Neuronal stem cell (in vitro differentiated cells): ENCODE data around the gene VTCN1. TPM values are rescaled to one million over a fixed set of nuclear protein-coding genes. Genes with fewer than 3 reads are reported as not detected.

Source experiments
- DNase-seq: peaks from one replicate; pipeline ENCODE4 v3.0.0-alpha.2; 2013; ENCODE audit warnings: low spot score
- H2AFZ ChIP-seq: one replicate; pipeline ENCODE4 v1.6.1; 2013; ENCODE audit warnings: mild to moderate bottlenecking, low read length, inconsistent platforms
- H2AK5ac ChIP-seq: 2 replicates; pipeline ENCODE4 v1.6.1; 2013; ENCODE audit warnings: low read depth, mild to moderate bottlenecking, inconsistent platforms, low read length, moderate library complexity, mixed read lengths
- H2BK120ac ChIP-seq: 2 replicates; pipeline ENCODE4 v1.6.1; 2013; ENCODE audit warnings: low read depth, mild to moderate bottlenecking, inconsistent platforms, low read length, moderate library complexity, mixed read lengths
- H2BK12ac ChIP-seq: one replicate; pipeline ENCODE4 v1.6.1; 2013; ENCODE audit warnings: low read length, inconsistent platforms
- H2BK15ac ChIP-seq: 2 replicates; pipeline ENCODE4 v1.6.1; 2013; ENCODE audit warnings: mild to moderate bottlenecking, low read length, inconsistent platforms, mixed read lengths
- H2BK5ac ChIP-seq: one replicate; pipeline ENCODE4 v1.6.1; 2013; ENCODE audit warnings: inconsistent platforms, mild to moderate bottlenecking, low read length, moderate library complexity
- H3K14ac ChIP-seq: one replicate; pipeline ENCODE4 v1.6.1; 2013; ENCODE audit warnings: low read length, inconsistent platforms
- H3K18ac ChIP-seq: 2 replicates; pipeline ENCODE4 v1.6.1; 2013; ENCODE audit warnings: low read length, inconsistent platforms
- H3K23ac ChIP-seq: 2 replicates; pipeline ENCODE4 v1.6.1; 2013; ENCODE audit warnings: low read depth, mild to moderate bottlenecking, mixed read lengths, low read length, inconsistent platforms; ENCODE audit not compliant: poor library complexity
- H3K27ac ChIP-seq: replicated peaks from 3 replicates; pipeline ENCODE4 v1.5.1; 2013; ENCODE audit warnings: low read length, inconsistent platforms
- H3K27me3 ChIP-seq, 3 experiments: 2 replicates each; pipeline ENCODE4 v1.6.1; 2013; ENCODE audit warnings: low read length in 3 of 3, mild to moderate bottlenecking in 2 of 3, inconsistent platforms in 1 of 3, low read depth in 1 of 3, mixed read lengths in 1 of 3, moderate library complexity in 1 of 3; ENCODE audit not compliant: control insufficient read depth in 3 of 3, insufficient read depth in 3 of 3
- H3K36me3 ChIP-seq, 2 donors: replicated peaks in 1 of 2; 2 replicates each; pipeline ENCODE4 v1.6.1; 2013; ENCODE audit warnings: low read length in 2 of 2; ENCODE audit not compliant: control insufficient read depth in 2 of 2, insufficient read depth in 2 of 2
- H3K4ac ChIP-seq: 2 replicates; pipeline ENCODE4 v1.6.1; 2013; ENCODE audit warnings: inconsistent platforms, mild to moderate bottlenecking, low read length, moderate library complexity
- H3K4me1 ChIP-seq, 2 donors: 1 replicate in 1 of 2; 2 replicates in 1 of 2; pipeline ENCODE4 v1.6.1; 2013; ENCODE audit warnings: low read length in 2 of 2, low read depth in 1 of 2; ENCODE audit not compliant: control insufficient read depth in 2 of 2, insufficient read depth in 1 of 2
- H3K4me2 ChIP-seq: one replicate; pipeline ENCODE4 v1.6.1; 2013; ENCODE audit warnings: mild to moderate bottlenecking, low read length, inconsistent platforms; ENCODE audit not compliant: insufficient read depth, poor library complexity, severe bottlenecking
- H3K4me3 ChIP-seq, 2 donors: 2 replicates each; pipeline ENCODE4 v1.5.1; 2013; ENCODE audit warnings: low read length in 2 of 2, mild to moderate bottlenecking in 2 of 2, inconsistent platforms in 1 of 2, moderate library complexity in 1 of 2
- H3K79me1 ChIP-seq: one replicate; pipeline ENCODE4 v1.6.1; 2013; ENCODE audit warnings: low read depth, mild to moderate bottlenecking, inconsistent platforms, low read length, moderate library complexity
- H3K9ac ChIP-seq: one replicate; pipeline ENCODE4 v1.6.1; 2013; ENCODE audit warnings: mild to moderate bottlenecking, low read depth, low read length, inconsistent platforms; ENCODE audit not compliant: poor library complexity
- H3K9me3 ChIP-seq, 2 donors: replicated peaks in 1 of 2; 2 replicates each; pipeline versions ENCODE3 to v1.6.1; 2013; ENCODE audit warnings: low read length in 2 of 2, mild to moderate bottlenecking in 2 of 2, inconsistent platforms in 1 of 2, low read depth in 1 of 2, mixed read lengths in 1 of 2, moderate library complexity in 1 of 2; ENCODE audit not compliant: control insufficient read depth in 2 of 2, insufficient read depth in 1 of 2
- H4K8ac ChIP-seq: one replicate; pipeline ENCODE4 v1.6.1; 2013; ENCODE audit warnings: low read depth, mild to moderate bottlenecking, inconsistent platforms, low read length, moderate library complexity
- H4K91ac ChIP-seq: one replicate; pipeline ENCODE4 v1.6.1; 2013; ENCODE audit warnings: low read length, low read depth, mild to moderate bottlenecking, inconsistent platforms; ENCODE audit not compliant: poor library complexity
- WGBS, 2 donors: extraction: QIAGEN DNeasy Blood & Tissue Kit; methylation state at CpG; one replicate each; pipeline ENCODE4 v1.1.7; 2013; ENCODE audit warnings: missing lambda C conversion rate in 2 of 2, mixed read lengths in 1 of 2; ENCODE audit not compliant: insufficient read length in 2 of 2, insufficient replicate concordance in 1 of 2; ENCODE audit errors: extremely low coverage in 2 of 2; 5-methylcytosine and 5-hydroxymethylcytosine counted together
- small RNA-seq: library from polyadenylated mRNA; stranded (forward); fragments of <200 nt; extraction: miRNeasy Mini kit (QIAGEN cat#:217004); gene quantifications from one replicate; pipeline ENCODE3, GENCODE V24; 2013; ENCODE audit not compliant: insufficient read depth

The VTCN1 gene

DNA sequence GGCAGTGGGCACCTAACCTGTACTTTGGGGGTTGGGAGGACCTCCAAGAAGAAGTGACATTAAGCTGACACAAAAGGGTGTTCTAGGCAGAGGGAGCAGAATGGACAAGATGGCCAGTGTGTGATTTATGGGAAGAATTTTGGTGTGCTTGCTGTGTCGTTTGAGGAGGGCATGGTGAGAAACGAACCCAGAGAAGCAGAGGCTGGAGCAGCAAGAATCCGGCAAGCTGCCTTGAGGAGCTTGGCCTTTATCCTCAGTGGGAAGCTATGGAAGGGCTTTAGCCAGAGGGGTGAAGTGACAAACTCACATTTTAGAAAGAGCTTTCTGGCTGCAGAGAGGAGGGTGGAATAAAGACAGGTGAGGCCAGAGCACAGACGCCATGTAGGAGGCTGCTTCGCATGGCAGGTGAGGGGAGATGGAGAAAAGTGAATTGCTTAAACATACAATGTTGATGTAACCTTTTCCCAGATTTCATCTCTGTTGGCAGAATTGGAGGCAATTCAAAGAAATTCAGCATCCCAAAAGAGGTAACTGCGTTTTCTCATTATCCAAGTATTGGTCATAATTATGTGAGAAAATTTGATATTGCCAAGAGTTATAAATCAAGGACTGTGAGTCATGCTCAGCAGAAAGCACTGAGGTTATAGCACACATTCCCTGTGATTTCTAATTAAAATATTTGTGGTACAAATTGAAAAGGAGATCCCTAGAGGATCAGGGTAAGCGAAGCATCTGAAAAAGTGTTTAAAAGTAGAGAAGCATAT is 115.7 kb downstream of the VTCN1 start:
- Histone ChIP-seq H2BK12ac (no peak overlapping the region), H3K9ac (no peak overlapping the region), H3K4ac (no peak overlapping the region), H2BK5ac (no peak overlapping the region), H4K91ac (no peak overlapping the region), H3K79me1 (no peaks in the 10 kb centered on the region), H2AFZ (no peak overlapping the region), H2AK5ac (no peak overlapping the region), H3K23ac (no peak overlapping the region), H3K18ac (no peak overlapping the region), H3K9me3 (no peaks in the 10 kb centered on the region), H3K27me3 (no peaks in the 10 kb centered on the region), H3K4me2 (no peak overlapping the region), H2BK120ac (no peak overlapping the region), H4K8ac (no peak overlapping the region), H3K4me1 (peaks cover 23 to 26% of the 10 kb centered on the region in 2 donors), H2BK15ac (no peak overlapping the region), H3K27ac (no peak overlapping the region), H3K14ac (no peak overlapping the region), H3K36me3 (peaks cover 11 to 99% of the 10 kb centered on the region in 2 donors), H3K4me3 (no peak overlapping the region)
- no CpG with 5 or more reads among the region's 7 CpGs for WGBS, 2 donors
- no peak for DNase-seq

DNA sequence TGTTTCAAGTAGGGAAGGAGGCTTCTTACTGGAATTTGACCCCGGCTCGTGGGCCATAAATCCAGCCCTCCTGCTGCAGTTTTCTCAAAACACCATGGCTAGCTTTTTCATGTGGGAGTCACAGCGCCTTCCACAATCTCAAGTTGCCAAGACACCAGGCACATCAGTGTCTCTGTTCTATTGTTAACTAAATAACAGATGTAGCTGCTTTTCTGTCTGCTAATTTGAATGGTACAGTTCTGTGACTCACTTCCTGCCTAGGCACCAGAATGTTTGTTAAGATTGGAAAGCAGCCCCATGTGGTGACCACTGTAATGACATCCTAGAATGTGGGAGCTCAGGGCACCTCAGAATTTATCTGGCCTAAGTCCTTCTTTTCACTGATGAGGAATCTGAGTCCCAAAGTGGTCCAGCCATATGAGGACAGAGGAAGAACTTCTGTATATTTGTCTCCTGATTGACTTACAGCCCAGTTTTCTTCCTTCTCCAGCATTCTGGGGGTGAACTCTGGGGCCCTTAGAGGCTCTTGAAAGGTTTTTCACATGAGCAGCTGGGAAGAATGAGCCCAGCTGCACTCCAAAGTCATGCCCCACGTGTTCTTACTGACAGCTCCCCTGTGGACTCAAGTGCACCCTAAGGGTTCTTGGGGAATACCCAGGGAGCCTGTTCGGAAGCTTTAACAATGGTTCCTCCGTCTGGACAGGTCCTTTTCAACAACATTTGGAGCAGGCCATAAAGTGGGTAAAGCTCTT is 116.7 kb downstream of the VTCN1 start:
- no peak overlapping the region for H2BK15ac ChIP-seq
- no peak overlapping the region for H3K9ac ChIP-seq
- H2BK120ac ChIP-seq: no peak overlapping the region
- WGBS, 2 donors: no CpG with 5 or more reads among the region's 6 CpGs
- peaks cover 22 to 26% of the 10 kb centered on the region in 2 donors for H3K4me1 ChIP-seq
- no peaks in the 10 kb centered on the region for H3K9me3 ChIP-seq
- no peak overlapping the region for H4K91ac ChIP-seq
- no peak overlapping the region for H2BK5ac ChIP-seq
- no peak overlapping the region for H2BK12ac ChIP-seq
- peaks cover 11 to 99% of the 10 kb centered on the region in 2 donors for H3K36me3 ChIP-seq
- no peak overlapping the region for H2AK5ac ChIP-seq
- DNase-seq: no peak
- no peak overlapping the region for H3K4me2 ChIP-seq
- no peak overlapping the region for H4K8ac ChIP-seq
- no peak overlapping the region for H3K27ac ChIP-seq
- no peak overlapping the region for H3K14ac ChIP-seq
- H3K18ac ChIP-seq: no peak overlapping the region
- H3K4ac ChIP-seq: no peak overlapping the region
- H3K27me3 ChIP-seq: no peaks in the 10 kb centered on the region
- no peak overlapping the region for H3K23ac ChIP-seq
- H3K79me1 ChIP-seq: no peaks in the 10 kb centered on the region
- H3K4me3 ChIP-seq: no peak overlapping the region
- H2AFZ ChIP-seq: peak overlapping the region; percentile 55

Small RNAs within 50 kb of the gene (small RNA-seq; reads per million reads assigned to genes)
- gene MIR942 (87.9 reads per million, percentile 96 among the genes with 10 or more reads in this experiment), gene RF00017 (not detected)
